HG03139 (cell line): ENCODE measurements around the gene GREB1.

Source experiments
- ATAC-seq: cut with Tn5 transposase; IDR thresholded peaks from one replicate; pipeline ENCODE4 v1.9.1; 2021; ENCODE audit not compliant: unreplicated experiment

Gene GREB1

DNA sequence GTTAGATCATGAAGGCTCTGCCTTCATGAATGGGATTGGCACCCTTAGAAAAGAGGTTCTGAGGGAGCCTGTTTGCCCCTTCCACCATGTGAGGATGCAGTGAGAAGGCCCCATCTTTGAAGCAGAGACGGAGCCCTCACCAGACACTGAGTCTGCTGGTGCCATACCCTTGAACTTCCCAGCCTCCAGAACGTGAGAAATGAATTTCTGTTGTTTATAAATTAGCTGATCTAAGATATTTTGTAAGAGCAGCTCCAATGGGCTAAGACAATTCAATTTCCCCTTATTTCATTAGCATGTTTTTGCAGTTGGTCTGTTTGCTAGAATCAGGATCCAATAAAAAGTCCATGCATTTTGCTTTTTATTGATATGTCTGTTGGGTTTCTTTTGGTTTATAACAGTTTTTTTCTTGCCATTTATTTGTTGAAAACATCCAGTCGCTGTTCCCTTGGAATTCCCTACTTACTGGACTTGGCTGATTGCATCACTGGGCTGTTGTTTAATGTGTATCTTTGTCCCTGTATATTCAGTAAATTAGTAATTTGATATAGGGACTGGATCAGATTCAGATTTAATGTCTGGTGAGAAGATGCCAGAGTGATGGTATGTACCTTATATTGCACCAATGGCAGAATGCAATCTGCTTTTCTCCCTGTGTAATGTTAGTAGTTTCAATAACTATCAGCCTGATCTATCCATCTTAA is 24.0 kb upstream of the GREB1 start:
- ATAC-seq, result no peak

DNA sequence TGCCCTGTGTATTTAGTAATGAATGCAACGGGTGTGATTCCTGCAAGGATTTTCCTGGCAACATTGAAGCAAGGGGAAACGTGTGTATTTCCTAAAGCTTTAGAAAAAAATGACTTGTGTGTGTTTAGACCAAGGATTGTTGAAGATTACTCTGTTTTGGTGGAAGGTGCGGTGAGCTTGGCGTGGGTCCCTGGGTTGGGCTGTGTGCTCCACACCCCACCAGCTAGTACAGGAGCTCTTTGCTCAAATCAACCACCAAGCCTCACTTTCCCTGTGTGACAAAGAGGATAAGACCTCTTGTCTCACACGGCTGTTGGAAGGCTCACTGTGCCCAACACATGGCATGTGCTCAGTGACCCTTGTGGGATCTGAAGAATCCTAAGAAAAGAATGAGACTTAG is 21.4 kb upstream of the GREB1 start:
- no peak for ATAC-seq

DNA sequence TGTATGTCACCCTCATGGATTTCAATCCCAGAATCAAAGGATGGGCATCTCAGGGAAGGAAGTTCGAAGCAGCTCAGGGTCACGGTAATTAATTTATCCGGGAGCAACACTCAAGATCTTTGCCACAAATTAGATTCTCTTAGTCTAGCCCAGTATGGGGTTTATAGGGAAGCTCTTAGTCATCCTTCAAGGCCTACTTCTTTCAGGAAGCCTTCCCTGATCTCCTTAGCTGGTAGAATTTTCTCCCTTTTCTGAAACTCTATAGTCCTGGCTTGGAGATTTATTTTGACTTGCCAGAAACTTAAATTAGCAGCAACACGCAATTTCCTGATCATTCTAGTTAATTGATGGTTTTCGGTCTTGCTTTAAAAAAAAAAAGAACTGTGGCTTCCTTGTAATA is 20.5 kb upstream of the GREB1 start:
- ATAC-seq, result no peak

DNA sequence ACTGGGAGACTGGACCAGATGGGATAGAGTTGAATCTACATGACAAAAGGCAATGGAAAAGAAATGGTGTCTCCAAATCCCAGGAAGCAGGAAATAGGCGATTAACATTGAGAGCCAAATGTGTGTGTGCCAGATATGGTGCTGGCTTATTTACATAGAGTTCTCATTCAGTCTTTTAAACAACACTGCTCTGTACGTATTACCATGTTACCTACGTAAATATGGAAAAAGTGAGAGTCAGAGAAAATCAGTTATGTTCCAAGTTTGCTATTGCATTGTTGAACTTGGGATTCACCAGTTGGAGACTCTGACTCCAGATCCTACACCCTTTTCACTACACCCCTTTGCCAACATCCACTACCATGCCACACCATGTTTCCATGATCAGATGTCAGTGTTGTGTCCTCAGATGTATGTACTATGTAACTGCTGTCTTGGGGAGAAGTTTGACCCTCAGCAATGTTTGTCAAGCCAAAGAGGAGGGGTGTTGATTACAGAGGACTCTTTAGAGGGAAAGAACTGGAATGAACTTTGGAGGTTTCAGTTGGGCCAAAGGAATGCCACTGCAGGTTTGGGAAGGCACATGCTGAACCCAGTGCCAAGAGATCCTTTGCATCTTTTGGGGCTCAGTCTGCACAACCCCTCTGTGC is 19.6 kb upstream of the GREB1 start:
- ATAC-seq, result no peak

DNA sequence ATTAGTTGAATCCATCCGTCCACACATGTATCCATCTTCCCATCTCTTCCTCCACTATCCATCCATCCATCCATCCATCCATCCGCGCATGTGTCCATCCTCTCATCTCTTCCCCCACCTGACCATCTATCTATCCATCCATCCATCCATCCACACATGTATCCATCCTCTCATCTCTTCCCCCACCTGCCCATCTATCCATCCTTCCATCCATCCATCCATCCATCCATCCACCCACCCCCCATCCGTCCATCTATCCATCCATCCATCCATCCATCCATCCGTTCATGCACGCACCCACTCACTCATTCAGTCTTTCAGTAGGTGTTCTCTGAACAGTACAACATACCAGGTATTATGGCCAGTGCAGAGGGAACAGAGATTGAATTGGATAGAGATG is 18.9 kb upstream of the GREB1 start:
- no peak for ATAC-seq

DNA sequence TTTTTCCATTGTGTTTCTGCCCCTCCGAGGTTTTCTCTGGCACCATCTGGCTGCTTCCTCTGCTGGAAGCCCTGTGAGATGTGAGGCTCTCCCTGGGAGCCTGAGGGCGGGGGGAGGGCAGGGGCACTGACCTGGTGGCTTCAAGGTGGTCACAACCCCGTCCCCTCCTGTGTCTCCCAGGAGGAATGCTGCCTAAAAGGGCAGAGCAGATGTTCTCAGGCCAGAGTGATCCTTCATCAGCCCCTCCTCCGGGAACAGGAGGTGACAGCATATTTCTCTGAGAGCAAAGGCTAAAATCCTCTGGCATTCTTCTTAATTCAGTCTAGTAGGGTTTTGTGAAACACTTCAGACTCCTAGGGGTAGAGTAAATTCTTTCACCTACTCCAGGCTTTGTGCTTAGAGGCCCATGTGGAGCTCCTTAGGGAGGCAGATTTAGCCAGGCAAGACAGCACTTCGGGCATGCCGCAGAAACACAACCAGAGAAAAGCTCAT is 18.3 kb upstream of the GREB1 start:
- ATAC-seq, result no peak

DNA sequence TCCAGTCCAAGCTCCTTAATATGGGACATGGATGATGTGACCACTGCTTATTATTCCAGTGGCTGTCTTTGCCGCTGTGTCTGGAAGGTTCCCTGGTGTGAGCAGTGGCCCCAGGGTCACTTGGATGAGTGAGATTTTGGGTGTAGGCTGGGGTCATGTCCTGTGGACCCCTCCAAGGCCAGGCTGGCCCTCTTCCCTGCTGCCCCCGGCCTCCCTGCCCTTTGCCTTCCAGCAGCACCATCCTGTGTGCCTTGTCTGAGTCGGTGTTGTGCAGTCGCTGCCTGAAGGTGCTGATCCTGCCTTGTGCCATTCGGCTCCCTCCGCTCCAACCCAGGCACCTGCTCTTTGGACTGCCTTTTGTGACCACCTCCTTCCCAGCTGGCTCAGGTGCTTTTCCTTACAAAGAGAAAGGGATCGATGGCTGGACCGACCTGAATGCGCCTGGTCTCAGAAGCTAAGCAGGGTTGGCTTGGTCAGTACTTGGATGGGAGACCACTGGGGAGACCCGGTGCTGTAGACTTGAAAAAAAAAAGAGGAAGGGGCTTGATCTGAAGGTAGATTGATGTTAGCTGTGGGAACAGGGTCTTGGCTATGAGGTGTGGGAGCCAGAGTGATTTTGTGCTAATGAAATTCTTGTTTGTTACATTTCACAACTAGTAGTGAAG is 16.7 kb upstream of the GREB1 start:
- no peak for ATAC-seq

DNA sequence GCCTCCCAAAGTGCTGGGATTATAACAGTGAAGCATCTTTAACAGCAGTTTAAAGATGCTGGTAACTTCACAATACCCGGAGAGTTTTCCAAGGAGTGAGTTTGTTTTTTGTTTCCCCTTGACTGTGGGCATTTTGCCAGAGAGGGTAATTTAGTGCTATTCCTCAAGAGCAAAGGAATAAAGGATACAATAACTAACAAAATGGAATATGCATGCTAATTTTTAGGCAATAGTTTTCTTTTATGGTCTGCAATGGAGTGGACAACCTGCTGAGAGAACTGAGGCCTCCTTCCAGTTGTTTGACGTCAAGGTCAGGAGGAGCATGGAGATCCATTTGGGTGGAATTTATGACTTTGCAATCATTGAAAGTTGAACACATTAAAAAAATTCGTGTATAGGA is 15.9 kb upstream of the GREB1 start:
- ATAC-seq, result no peak

DNA sequence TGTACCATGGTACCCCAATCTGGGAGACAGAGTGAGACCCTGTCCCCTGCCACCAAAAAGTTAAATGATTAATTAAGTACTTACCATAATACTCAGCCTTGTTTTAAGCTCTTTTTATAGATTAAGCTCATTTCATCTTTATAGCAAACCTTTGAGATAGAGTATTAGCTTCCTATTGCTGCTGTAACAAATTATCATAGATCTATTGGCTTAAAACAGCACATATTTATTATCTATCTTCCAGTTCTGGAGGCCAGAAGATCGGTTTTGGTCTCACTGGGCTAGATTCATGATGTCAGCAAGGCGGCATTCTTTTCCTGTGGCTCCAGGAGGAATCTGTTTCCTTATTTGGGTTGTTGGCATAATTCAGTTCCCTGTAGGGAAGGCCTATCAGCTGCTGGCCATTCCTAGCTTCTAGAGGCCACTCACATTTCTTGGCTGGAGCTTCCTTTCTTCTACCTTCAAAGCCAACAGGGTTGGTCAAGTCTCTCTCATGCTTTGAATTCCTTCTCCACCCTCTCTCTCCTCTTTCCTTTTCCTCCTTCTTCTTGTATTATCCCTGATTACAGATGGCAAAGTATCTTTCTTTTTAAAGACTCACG is 13.7 kb upstream of the GREB1 start:
- no peak for ATAC-seq

DNA sequence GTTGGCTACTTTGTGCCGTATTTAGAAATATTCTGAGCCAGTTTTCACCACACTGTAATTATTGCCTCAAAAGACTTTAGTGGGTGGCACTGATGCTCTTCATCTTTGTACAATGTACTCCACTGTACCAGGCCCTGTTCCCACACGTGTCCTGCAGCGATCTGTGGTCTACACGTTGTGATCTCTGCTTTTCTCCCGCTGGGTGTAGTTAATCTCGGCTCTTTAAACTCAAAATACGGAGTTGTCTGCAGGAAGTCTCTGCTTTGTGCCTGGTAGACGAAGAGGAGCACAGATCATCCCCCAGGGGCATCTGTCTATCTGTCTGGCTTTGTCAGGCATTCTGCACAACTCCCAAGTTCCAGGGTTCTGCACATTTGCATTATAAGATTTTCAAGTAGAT is 12.1 kb upstream of the GREB1 start:
- ATAC-seq, result no peak

DNA sequence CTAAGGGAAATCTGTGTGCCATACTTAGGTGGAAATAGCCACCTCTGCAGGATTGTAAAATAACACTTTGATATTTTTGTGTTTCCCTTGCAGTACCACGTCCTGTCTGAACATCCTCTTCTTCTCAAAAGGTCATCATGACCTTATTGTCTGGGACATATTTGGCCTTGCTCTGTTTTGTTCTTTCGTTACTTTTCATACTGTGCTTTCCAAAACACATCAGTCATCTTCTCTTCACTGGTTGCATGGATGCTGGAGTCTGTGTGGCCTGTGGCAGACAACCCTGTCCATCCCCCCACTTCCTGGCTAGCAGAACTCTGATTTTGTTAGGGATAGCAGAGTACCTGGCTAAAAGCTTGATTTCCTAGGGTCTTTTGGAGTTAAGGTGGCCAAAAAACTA is 9.4 kb upstream of the GREB1 start:
- no peak for ATAC-seq

DNA sequence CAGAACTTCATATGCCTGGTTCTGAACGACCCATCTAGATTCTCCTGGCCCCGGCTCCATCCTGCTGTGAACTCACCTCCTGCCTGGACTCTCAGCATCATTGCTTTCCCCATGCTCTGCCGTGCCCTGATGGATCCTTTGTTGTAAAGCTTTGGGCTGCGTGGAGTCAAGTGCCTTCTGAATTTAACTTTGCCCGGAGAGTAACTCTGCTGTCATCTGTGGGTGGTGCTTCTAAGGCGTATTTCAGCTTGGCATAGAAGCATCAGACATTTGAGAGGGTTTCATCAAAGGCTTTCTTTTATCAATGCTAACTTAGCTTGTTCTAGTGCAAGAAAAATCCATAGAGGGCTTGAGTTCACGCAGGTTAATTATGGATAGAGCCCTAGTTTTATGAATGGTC is 8.1 kb upstream of the GREB1 start:
- ATAC-seq, result no peak

DNA sequence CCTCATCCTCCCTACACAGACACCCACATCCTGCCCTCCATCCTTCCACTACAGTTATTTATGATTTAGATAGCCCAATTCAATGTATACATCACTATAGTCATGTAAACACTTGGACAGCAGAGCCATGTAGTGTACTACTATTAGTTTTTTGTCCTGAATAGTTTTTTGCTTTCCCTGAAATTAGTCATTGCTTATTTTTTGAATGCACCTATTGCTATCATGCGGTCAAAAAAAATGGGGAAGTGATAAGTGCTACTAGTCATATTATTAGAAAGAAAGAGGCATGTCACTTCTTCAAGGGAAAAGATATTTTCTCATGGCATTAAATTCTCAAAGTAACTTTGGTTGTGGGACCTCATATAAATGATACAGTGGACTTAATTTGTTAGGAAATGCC is 6.8 kb upstream of the GREB1 start:
- no peak for ATAC-seq

DNA sequence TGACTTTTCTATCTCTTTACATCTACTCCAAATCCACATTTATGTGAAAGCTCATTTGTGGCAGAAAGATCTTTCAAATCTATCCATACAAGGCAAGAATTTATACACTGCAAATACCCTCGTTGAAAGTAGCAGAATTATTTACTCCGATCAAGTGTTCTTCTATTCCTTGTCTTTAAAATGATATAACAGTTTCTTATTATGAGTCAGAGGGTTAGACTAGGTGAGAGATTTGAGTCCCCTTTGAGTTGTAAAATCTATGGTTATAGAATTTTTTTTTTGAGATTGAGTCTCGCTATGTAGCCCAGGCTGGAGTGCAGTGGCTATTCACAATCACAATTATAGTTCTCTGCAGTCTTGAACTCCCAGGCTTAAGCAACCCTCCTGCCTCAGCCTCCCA is 5.6 kb upstream of the GREB1 start:
- no peak for ATAC-seq

DNA sequence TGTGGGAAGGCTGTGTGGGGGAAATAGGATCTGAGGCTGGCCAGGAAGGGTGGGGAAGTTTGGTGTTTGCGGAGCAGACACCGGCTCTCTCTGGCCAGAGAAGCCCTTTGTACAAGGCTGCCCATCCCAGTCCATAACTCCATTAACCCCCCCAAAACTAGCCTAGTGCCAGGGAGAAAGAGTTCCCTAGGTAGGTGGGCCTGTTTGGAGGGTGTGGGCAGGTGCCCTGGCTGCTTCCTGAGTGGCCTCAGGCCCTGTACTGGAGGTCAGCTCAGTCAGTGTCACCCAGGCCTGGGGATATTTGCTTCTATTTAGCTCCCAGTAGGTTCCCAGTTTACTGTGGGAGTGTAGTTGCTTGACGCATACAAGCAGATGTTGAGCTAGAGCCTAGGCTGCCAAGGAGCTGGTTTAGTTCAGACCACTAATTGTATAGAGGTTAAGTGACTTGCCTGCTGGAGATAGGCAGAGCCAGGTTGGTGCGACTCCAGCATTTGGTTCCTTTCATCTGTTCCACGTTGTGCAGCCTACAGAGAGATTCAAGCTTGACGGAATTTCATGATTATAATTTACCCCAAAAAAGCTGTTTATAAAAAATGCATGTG is 2.9 kb upstream of the GREB1 start:
- no peak for ATAC-seq

DNA sequence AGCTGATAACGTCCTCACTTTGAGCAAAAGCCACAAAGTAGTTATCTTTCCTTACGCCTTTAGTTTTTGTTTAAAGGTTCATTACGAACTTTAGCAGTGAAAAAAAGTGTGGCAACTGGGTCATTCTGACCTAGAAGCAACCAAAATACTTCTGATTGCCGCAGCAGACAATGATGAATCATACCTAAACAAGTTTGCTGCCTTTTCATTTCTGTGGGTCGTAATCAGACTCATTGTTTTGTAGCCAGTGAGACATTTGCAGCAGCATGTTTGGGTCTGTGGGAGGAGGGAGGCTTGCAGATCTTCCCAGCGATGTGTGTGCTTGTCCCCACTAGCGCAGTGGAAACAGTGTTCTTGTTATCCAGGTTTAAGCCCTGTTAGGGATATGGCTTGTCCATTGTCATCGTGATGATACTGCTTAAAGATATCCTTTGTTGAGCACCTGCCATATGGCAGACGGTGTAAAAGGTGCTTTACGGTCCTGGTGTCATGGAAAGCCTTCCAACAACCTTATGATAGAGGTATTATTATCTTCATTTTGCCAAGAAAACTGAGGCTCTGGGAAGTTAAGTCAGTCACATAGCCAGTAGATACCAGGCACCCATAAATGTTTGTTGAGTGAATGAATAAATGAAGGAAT is 1.3 kb upstream of the GREB1 start:
- no peak for ATAC-seq

DNA sequence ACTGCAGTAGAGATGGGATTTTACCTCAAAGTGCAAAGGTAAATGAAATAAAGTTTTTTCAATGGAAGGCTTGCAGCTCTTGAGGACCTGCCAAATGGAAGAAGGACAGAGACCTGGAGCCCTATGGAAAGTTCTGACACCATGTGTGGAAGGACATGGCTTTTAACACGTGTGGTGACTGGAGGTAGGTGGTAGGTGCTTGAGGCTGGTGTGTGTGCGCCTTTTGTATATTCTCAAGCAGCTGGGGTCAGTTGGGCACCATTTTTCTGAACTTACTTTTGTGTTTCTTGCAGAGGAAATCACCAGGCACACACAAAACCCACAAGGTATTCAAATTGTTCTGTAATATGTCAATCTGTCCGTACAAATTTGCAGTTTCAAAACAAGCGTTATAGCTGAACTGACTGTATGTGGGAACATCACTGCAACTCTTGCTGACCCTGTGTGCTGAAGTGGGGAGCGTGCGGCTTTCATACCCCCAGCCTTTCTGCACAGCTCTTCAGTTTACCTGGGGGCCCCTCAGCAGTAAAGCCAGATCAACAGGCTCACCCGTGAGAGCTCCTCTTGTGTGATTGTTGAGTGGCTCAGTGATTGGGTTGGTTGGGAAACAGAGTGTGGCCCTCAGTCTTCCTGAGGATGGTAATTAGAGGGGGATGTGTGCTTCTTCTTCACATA is 363 bp downstream of the GREB1 start:
- ATAC-seq, result no peak

DNA sequence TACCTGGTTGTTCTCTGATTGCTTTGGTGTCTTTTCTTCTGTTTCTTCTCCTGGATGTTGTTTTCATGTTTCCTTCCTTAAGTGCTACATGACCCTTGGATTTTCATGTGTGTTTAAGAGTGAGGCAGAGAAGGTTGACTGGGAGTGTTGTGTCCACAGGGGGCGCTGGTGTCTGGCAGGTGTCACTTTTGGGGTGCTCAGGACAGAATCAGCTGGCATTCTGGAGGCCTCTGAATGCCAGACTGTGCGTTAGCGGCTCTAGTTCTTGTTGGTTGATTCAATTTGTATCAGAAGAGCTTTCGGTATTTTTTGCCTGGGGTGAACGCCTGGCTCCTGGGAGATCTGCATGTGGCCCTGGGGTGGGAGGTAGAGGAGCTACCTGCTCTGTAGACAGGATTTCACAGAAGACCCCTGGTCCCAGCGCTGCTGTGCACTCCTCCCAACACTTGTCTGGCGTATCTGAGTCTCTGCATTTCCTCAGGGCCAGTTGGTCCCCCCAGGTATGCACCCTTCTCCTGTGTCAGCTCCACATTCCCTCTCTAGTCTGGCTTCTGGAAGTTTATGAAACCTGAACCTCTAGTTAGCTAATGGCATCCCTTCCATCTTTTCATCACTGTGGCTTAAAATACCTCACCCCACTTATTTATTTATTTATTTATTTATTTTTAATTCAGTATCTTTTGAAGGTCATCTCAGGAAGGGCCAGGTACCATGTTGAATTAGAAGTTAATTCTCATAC is 1.1 kb downstream of the GREB1 start:
- no peak for ATAC-seq

DNA sequence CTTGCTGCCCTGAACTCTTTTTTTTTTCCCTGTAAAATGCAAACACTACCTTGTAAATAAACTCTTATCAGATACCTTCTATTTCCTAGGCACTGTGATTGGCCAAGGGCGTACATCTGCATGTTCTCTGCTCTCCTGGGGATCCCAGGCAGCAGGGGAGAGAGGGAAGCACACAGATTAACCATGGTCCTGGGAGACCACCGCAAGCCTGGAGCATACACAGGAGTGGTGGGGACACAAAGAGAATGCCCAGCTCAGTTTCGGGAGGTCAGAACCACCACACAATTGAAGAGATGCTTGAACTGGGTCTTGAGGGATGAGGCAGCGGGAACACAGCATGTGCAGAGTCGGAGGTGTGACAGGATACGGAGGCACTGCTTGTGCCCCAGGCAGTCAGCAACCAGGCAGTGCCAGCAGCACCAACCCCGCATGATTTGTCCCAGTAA is 2.1 kb downstream of the GREB1 start:
- ATAC-seq, result no peak

DNA sequence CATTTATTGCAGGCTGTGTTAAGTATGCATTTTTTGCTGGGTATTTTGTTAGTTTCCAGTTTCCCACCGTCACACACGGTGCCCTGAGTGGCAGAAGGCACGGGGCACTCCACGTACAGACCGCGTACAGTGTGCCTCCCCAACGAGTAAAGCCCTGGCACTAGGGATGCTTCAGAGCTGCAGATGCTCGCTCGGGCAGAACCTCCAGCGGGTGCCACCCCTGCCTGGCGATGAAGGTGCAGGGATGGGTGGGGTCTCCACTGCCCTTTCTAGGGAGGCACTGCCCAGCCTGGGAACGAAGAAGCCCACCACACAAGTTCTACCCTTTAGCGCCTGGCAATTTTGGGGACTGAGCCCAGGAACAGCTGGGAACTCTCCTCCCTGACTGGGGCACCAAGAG is 4.1 kb downstream of the GREB1 start:
- ATAC-seq, result no peak
